A549 (cell line): ENCODE results near the gene NFYC. TPM values are rescaled to one million over a fixed set of nuclear protein-coding genes. Genes with fewer than 3 reads are reported as not detected.

Experiments used
- ATAC-seq, 2 experiments: fragments of 200-7000 bp in 1 of 2; fragments of >200 bp in 1 of 2; cut with Nextera tagmentation in 1 of 2; cut with Tn5 transposase in 1 of 2; 3 replicates each; pipeline versions ENCODE4 v1.8.0 to v1.9.1; 2018 to 2020; ENCODE audit warnings: mild to moderate bottlenecking in 1 of 2, moderate library complexity in 1 of 2
- CTCF ChIA-PET: fragments of 300-600 bp; sonication (Branson Sonifier 250); formaldehyde crosslinking; extraction: SDS; loops from one replicate; lab custom pipeline; 2021; ENCODE audit warnings: antibody characterized with exemption, inconsistent platforms; lab: Yijun Ruan, JAX
- POLR2A ChIA-PET: fragments of 350-600 bp; formaldehyde crosslinking; extraction: SDS; loops from one replicate; lab custom pipeline; 2021; ENCODE audit warnings: antibody characterized with exemption, inconsistent platforms; lab: Yijun Ruan, JAX
- DNase-seq, 2 experiments: peaks; one replicate each; pipeline versions ENCODE4 v3.0.0 to v3.0.0-alpha.2; 2011 to 2016; ENCODE audit warnings: low read depth in 1 of 2, low spot score in 1 of 2
- FAIRE-seq: peaks from 2 replicates; lab custom pipeline; 2011; peaks lifted over from hg19 to GRCh38; lab: Jason Lieb, UNC
- H3K27ac ChIP-seq, 2 experiments: fragments of >200 bp; sonication (Bioruptor Twin); formaldehyde crosslinking; 3 replicates each; pipeline ENCODE4 v1.5.1; 2016 to 2017
- H3K4me1 ChIP-seq: fragments of >200 bp; sonication (Bioruptor Twin); formaldehyde crosslinking; 3 replicates; pipeline ENCODE4 v1.6.1; 2016
- H3K4me2 ChIP-seq: fragments of >200 bp; sonication (Bioruptor Twin); formaldehyde crosslinking; 3 replicates; pipeline ENCODE4 v1.6.1; 2016
- H3K4me3 ChIP-seq: fragments of >200 bp; sonication (Bioruptor Twin); formaldehyde crosslinking; 3 replicates; pipeline ENCODE4 v1.5.1; 2016
- H3K9me3 ChIP-seq: fragments of >200 bp; sonication (Bioruptor Twin); formaldehyde crosslinking; 3 replicates; pipeline ENCODE4 v1.6.1; 2016
- CBX2 ChIP-seq: fragments of 200-600 bp; sonication (generic); IDR thresholded peaks from 2 replicates; pipeline ENCODE4 v1.6.1; 2016; ENCODE audit warnings: low read depth, mild to moderate bottlenecking, borderline replicate concordance
- CBX8 ChIP-seq: fragments of 200-600 bp; sonication (generic); IDR thresholded peaks from 2 replicates; pipeline ENCODE4 v1.6.1; 2016
- CEBPB ChIP-seq, 2 experiments: fragments of >200 bp in 1 of 2; sonication (Bioruptor Twin) in 1 of 2; formaldehyde crosslinking in 1 of 2; IDR thresholded peaks; 2 replicates each; pipeline ENCODE4 v1.6.1; 2012 to 2016
- CHD2 ChIP-seq: fragments of 150-350 bp; IDR thresholded peaks from 2 replicates; pipeline ENCODE4 v1.6.1; 2014; ENCODE audit warnings: low read length; ENCODE audit not compliant: partially characterized antibody
- CHD4 ChIP-seq: fragments of 200-600 bp; sonication (generic); IDR thresholded peaks from 2 replicates; pipeline ENCODE4 v1.6.1; 2016; ENCODE audit warnings: antibody characterized with exemption, mild to moderate bottlenecking, borderline replicate concordance
- EHMT2 ChIP-seq: fragments of 200-600 bp; sonication (generic); IDR thresholded peaks from 2 replicates; pipeline ENCODE4 v1.6.1; 2016; ENCODE audit warnings: antibody characterized with exemption, low read depth, mild to moderate bottlenecking, moderate library complexity
- ESRRA ChIP-seq: fragments of 150-350 bp; IDR thresholded peaks from 2 replicates; pipeline ENCODE4 v1.6.1; 2014; ENCODE audit warnings: mild to moderate bottlenecking, low read length, borderline replicate concordance
- FOSB ChIP-seq: fragments of 250-450 bp; sonication (Bioruptor Pico); IDR thresholded peaks from 2 replicates; pipeline ENCODE4 v1.5.0; 2020; ENCODE audit warnings: mild to moderate bottlenecking, moderate library complexity
- FOSL2 ChIP-seq, 2 experiments: fragments of 450-650 bp in 1 of 2; fragments of >200 bp in 1 of 2; sonication (Bioruptor Twin) in 1 of 2; formaldehyde crosslinking; IDR thresholded peaks; 2 replicates each; pipeline versions ENCODE4 v1.5.0 to v1.6.1; 2016 to 2020; ENCODE audit warnings: mild to moderate bottlenecking in 1 of 2, moderate library complexity in 1 of 2
- HMGXB4 ChIP-seq: fragments of 250-450 bp; sonication (Bioruptor Pico); IDR thresholded peaks from 2 replicates; pipeline ENCODE4 v1.5.0; 2021; ENCODE audit warnings: mild to moderate bottlenecking, moderate library complexity, borderline replicate concordance
- JUNB ChIP-seq: fragments of >200 bp; sonication (Bioruptor Twin); formaldehyde crosslinking; IDR thresholded peaks from 2 replicates; pipeline ENCODE4 v1.6.1; 2016
- KDM1A ChIP-seq: fragments of 200-600 bp; sonication (generic); IDR thresholded peaks from 2 replicates; pipeline ENCODE4 v1.6.1; 2016; ENCODE audit warnings: low read depth, mild to moderate bottlenecking
- MAX ChIP-seq: IDR thresholded peaks from 2 replicates; pipeline ENCODE4 v1.6.1; 2012
- NFE2L2 ChIP-seq: fragments of 150-350 bp; conservative IDR thresholded peaks from 2 replicates; pipeline ENCODE4 v1.6.1; 2014; ENCODE audit warnings: low read length
- PHF8 ChIP-seq: fragments of 200-600 bp; sonication (generic); IDR thresholded peaks from 2 replicates; pipeline ENCODE4 v1.6.1; 2016; ENCODE audit warnings: low read depth, mild to moderate bottlenecking, antibody characterized with exemption, moderate library complexity, borderline replicate concordance
- POLR2A ChIP-seq: IDR thresholded peaks from 2 replicates; pipeline ENCODE4 v1.6.1; 2012; ENCODE audit warnings: mild to moderate bottlenecking, low read length
- POLR2AphosphoS2 ChIP-seq: conservative IDR thresholded peaks from 2 replicates; pipeline ENCODE4 v1.6.1; 2012; ENCODE audit warnings: low read length, improper control_type of control experiment, inconsistent platforms
- RARB ChIP-seq: fragments of 250-450 bp; sonication (Bioruptor Pico); IDR thresholded peaks from 2 replicates; pipeline ENCODE4 v1.8.0; 2021; ENCODE audit warnings: mild to moderate bottlenecking, moderate library complexity
- RCOR1 ChIP-seq: fragments of 150-350 bp; IDR thresholded peaks from 2 replicates; pipeline ENCODE4 v1.6.1; 2014; ENCODE audit warnings: antibody characterized with exemption, low read length, low read depth
- RFX5 ChIP-seq: fragments of 450-650 bp; IDR thresholded peaks from 2 replicates; pipeline ENCODE4 v1.7.1; 2014; ENCODE audit warnings: antibody characterized with exemption, mild to moderate bottlenecking, moderate library complexity
- RNF2 ChIP-seq: fragments of 200-600 bp; sonication (generic); IDR thresholded peaks from 2 replicates; pipeline ENCODE4 v1.6.1; 2016; ENCODE audit warnings: low read depth, mild to moderate bottlenecking, antibody characterized with exemption, moderate library complexity, borderline replicate concordance
- TFCP2L1 ChIP-seq: fragments of 250-450 bp; sonication (Bioruptor Pico); IDR thresholded peaks from 2 replicates; pipeline ENCODE4 v1.5.0; 2021; ENCODE audit warnings: mild to moderate bottlenecking
- ZC3H11A ChIP-seq: fragments of 450-650 bp; IDR thresholded peaks from 2 replicates; pipeline ENCODE4 v1.6.1; 2014; ENCODE audit warnings: antibody characterized with exemption, mild to moderate bottlenecking
- WGBS: methylation state at CpG from one replicate; pipeline ENCODE4 v1.1.6; 2017; ENCODE audit errors: missing lambda C conversion rate; 5-methylcytosine and 5-hydroxymethylcytosine counted together
- polyA plus RNA-seq, 4 experiments: library from polyadenylated mRNA; depleted of rRNA in 3 of 4; stranded (reverse); fragments of >200 nt; fragmentation: RNase III in 1 of 4; extraction: RNeasy Plus Mini Kit Qiagen cat#74134 plus additional on column Dnase treatment in 1 of 4; gene quantifications; 2 replicates in 3 of 4; 3 replicates in 1 of 4; pipeline ENCODE4 v1.2.3, GENCODE V29; 2011 to 2017
- TF ChIP-seq, protein P1 (sequence below): IDR thresholded peaks from 2 replicates; pipeline ENCODE4 v1.6.1; 2012; ENCODE audit warnings: low read depth, borderline replicate concordance
- TF ChIP-seq, protein P2 (sequence below): IDR thresholded peaks from 2 replicates; pipeline ENCODE4 v1.6.1; 2012
- TF ChIP-seq, protein P3 (sequence below): fragments of >200 bp; sonication (Bioruptor Twin); formaldehyde crosslinking; IDR thresholded peaks from 3 replicates; pipeline ENCODE4 v1.6.1; 2016

The NFYC gene
- polyA plus RNA-seq, 2 of the 4 experiments (the other 2 are of a cell fraction) = 35.1 to 43.4 TPM

- TF ChIP-seq FOSL2 (IDR thresholded peaks at IDR 0.05) (no peak), FOSL2 (CRISPR knock-in tag; IDR thresholded peaks at IDR 0.05) (no peak), CEBPB (IDR thresholded peaks at IDR 0.05) (no peak), CHD4 (no peak), ZC3H11A (no peak), POLR2AphosphoS2 (no peak)
These were observed 106.1 kb downstream of the NFYC start (continued) for GRCh38 chr1:40797668-40798010.

DNA sequence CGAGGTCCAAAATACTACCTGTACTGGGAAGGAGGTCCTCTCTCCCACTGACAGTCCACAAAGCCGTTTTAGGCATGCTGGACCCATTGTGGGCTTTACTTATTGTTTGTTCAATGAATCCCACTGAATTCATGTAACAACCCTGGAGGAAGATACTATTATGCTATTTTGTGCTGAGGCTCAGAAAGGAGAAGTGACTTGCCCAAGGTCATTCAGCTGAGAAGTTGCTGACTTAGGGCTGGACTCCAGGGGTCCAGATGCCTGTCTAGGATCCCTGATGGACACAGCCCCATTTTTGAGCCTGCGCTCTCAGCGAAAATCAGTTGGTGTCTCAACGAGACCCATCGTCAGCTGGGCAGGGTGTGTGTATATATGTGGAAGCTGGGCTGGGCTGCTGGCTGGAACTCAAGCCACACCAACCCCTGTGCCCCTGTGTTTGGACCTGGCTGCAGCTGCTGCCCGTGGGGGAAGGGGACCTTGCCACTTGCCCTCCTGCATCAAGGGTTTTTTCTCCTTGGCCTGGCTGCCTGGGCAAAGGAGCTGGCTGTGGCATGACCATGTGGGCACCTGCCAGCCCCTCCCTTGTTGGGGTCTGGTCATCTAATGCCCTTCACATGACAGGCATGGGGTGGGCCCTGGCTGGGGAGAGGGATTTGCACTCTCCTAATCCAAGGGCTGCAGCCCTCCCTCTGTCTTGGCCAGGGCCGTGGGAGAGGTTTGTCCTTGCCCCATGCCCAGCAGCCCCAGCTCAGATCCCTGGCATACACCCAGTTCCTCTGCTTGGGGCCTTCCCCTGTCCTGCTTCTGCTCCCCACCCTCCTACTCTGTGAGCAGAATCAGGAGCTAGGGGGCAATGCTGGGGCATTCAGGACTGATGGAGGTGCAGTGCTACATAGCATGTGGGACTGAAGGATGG, 107.1 kb downstream of the NFYC start:
- 41% methylated on average over 2 of the region's 8 CpGs for WGBS
- FAIRE-seq = no peak
- ChIA-PET POLR2A (no interaction called here), CTCF (interaction anchor here (1.1 to 1.5 kb wide), 2 partner anchors 24 to 154 kb away, joined by 4 to 6 read pairs; no protein-coding TSS in a partner anchor)
- no peak overlapping the region for H3K27ac ChIP-seq
- no peak for TF ChIP-seq TFCP2L1 (CRISPR knock-in tag)
- no peak for TF ChIP-seq ESRRA
- TF ChIP-seq JUNB = no peak
- TF ChIP-seq RNF2 = no peak
- no peak for TF ChIP-seq RCOR1
- TF ChIP-seq, protein P1, sequence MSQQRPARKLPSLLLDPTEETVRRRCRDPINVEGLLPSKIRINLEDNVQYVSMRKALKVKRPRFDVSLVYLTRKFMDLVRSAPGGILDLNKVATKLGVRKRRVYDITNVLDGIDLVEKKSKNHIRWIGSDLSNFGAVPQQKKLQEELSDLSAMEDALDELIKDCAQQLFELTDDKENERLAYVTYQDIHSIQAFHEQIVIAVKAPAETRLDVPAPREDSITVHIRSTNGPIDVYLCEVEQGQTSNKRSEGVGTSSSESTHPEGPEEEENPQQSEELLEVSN = no peak
- no peak for TF ChIP-seq MAX
- TF ChIP-seq CHD2 = no peak
- no peak for TF ChIP-seq RARB (CRISPR knock-in tag)
- no peak for TF ChIP-seq RFX5
- TF ChIP-seq POLR2A = no peak
- TF ChIP-seq, protein P2, sequence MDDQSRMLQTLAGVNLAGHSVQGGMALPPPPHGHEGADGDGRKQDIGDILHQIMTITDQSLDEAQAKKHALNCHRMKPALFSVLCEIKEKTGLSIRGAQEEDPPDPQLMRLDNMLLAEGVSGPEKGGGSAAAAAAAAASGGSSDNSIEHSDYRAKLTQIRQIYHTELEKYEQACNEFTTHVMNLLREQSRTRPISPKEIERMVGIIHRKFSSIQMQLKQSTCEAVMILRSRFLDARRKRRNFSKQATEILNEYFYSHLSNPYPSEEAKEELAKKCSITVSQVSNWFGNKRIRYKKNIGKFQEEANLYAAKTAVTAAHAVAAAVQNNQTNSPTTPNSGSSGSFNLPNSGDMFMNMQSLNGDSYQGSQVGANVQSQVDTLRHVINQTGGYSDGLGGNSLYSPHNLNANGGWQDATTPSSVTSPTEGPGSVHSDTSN = no peak
- no peak for TF ChIP-seq FOSB (CRISPR knock-in tag)
- no peak overlapping the region for H3K4me3 ChIP-seq
- H3K9me3 ChIP-seq = no peaks in the 10 kb centered on the region
- H3K4me2 ChIP-seq = no peak overlapping the region
- ATAC-seq = no peak
- no peak for DNase-seq
- H3K4me1 ChIP-seq = peaks cover 11% of the 10 kb centered on the region; the same call in 2 of the 3 replicates

- FAIRE-seq = no peak
- POLR2A ChIA-PET = no interaction called here
These were observed 107.9 kb downstream of the NFYC start for GRCh38 chr1:40799351-40799867.

More at GRCh38 chr1:40799351-40799867, 107.9 kb downstream of the NFYC start:
- no peak overlapping the region for H3K4me2 ChIP-seq
- H3K4me3 ChIP-seq = no peak overlapping the region
- H3K4me1 ChIP-seq = peaks cover 11% of the 10 kb centered on the region; the same call in 2 of the 3 replicates
- ATAC-seq (no peak), DNase-seq (no peak)
- TF ChIP-seq, protein P1 = no peak
- TF ChIP-seq EHMT2 = no peak
- no peak for TF ChIP-seq RARB (CRISPR knock-in tag)
- no peak for TF ChIP-seq NFE2L2
- TF ChIP-seq, protein P3, sequence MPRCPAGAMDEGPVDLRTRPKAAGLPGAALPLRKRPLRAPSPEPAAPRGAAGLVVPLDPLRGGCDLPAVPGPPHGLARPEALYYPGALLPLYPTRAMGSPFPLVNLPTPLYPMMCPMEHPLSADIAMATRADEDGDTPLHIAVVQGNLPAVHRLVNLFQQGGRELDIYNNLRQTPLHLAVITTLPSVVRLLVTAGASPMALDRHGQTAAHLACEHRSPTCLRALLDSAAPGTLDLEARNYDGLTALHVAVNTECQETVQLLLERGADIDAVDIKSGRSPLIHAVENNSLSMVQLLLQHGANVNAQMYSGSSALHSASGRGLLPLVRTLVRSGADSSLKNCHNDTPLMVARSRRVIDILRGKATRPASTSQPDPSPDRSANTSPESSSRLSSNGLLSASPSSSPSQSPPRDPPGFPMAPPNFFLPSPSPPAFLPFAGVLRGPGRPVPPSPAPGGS = no peak
- TF ChIP-seq PHF8 = no peak
- no peak for TF ChIP-seq KDM1A
- TF ChIP-seq CBX2 = no peak
- TF ChIP-seq POLR2AphosphoS2 = no peak
- TF ChIP-seq CHD2 = no peak
- TF ChIP-seq HMGXB4 (CRISPR knock-in tag) = no peak
- TF ChIP-seq, protein P2 = no peak
- TF ChIP-seq RFX5 = no peak
- TF ChIP-seq CBX8 = no peak
- CTCF ChIA-PET = interaction anchor here (1.5 kb wide), 1 partner anchor 153 kb away, joined by 4 read pairs; no protein-coding TSS in a partner anchor
- no peak overlapping the region for H3K27ac ChIP-seq
- WGBS = 96% methylated on average over 6 of the region's 9 CpGs
- H3K9me3 ChIP-seq = no peaks in the 10 kb centered on the region
